PFSK-1 (cell line): ENCODE data around the gene KIF3B.

Experiments
- POLR2AphosphoS5 ChIP-seq: IDR thresholded peaks from 2 replicates; pipeline ENCODE4 v1.6.1; 2012; ENCODE audit warnings: low read depth, mild to moderate bottlenecking, control low read depth, low read length, moderate library complexity
- SIN3A ChIP-seq: IDR thresholded peaks from 2 replicates; pipeline ENCODE4 v1.6.1; 2012; ENCODE audit warnings: mild to moderate bottlenecking, low read length, moderate library complexity, borderline replicate concordance; ENCODE audit not compliant: insufficient read depth
- TAF1 ChIP-seq: IDR thresholded peaks from 2 replicates; pipeline ENCODE4 v1.6.1; 2012; ENCODE audit warnings: low read length, control low read depth, borderline replicate concordance; ENCODE audit not compliant: insufficient read depth

DNA sequence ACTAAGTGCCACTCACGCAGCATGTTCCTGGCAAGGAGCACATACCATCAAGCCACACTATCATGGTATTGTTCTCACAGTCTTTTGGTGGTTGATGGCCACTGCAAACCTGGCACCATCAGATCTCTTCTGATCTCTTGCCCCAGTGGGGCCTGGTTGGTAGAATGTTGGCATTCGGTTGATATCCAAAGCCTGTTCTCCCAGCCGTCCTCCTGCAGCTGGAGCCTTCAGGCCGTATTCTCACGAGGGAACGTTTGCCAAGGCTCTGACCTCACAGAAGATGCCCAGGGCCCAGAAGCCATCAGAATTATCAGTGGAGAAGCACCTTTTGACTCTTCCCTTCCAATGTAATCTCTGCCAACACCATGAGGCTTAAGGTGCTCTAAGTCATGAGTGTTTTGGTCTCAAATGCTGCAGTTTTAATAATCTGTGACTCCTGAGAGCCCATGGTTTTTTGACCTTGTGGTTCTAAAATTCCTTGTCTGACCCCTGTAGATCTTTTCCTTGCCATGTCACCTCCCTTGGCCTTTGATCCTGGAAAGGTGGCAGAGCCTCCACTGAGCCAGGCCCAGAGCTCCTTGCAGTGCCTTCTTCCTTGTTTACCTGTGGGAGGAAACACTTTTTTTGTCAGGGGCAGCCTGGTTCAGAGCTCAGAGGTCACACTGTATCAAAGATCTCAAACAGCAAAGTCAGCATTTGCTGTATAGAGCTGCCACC is 42.0 kb upstream of the KIF3B start:
- no peak for TF ChIP-seq SIN3A
- no peak for TF ChIP-seq TAF1
- TF ChIP-seq POLR2AphosphoS5, result no peak
